ENCODE data around the gene ABCA9.

Gene ABCA9

DNA sequence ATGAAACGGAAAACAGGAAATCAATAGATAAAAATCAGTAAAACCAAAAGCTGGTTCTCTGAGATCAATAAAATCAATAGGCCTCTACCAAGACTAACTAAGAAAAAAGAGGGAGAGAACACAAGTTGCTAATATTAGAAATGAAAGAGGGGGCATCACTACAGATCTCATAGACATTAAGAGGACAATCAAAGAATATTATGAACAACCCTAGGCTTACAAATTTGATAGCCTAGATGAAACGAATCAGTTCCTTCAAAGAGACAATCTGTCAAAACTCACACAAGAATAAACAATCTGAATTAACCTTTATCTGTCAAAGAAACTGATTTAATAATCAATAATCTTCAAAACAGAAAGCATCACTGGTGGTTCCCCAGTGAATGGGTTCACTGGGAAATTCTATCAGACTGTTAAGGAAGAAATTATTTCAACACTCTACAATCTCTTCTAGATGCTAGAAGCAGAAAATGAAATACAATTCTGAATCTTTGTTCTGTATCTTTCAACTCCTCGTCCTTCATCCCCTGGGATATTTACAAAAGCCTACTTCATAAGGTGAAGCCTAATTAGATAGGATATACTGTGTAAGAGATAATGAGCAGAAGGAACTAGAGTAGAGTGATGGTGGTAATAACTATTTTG is 4.4 kb downstream of the ABCA9 start:
- TF ChIP-seq, protein P1, sequence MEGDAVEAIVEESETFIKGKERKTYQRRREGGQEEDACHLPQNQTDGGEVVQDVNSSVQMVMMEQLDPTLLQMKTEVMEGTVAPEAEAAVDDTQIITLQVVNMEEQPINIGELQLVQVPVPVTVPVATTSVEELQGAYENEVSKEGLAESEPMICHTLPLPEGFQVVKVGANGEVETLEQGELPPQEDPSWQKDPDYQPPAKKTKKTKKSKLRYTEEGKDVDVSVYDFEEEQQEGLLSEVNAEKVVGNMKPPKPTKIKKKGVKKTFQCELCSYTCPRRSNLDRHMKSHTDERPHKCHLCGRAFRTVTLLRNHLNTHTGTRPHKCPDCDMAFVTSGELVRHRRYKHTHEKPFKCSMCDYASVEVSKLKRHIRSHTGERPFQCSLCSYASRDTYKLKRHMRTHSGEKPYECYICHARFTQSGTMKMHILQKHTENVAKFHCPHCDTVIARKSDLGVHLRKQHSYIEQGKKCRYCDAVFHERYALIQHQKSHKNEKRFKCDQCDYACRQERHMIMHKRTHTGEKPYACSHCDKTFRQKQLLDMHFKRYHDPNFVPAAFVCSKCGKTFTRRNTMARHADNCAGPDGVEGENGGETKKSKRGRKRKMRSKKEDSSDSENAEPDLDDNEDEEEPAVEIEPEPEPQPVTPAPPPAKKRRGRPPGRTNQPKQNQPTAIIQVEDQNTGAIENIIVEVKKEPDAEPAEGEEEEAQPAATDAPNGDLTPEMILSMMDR (IDR thresholded peaks at IDR 0.05) = no peak
- Histone ChIP-seq H3K36me3 (ENCODE audit: control insufficient read depth, insufficient read depth, low read length) (no peaks in the 10 kb centered on the region), H3K4me3 (ENCODE audit: low read depth, low read length) (no peak overlapping the region), H3K4me1 (no peaks in the 10 kb centered on the region), H3K79me2 (no peaks in the 10 kb centered on the region), H3K27me3 (ENCODE audit: control insufficient read depth, insufficient read depth, low read length) (no peaks in the 10 kb centered on the region), H3K4me2 (ENCODE audit: low read length) (no peak overlapping the region), H3K9me3 (ENCODE audit: control insufficient read depth, low read length) (no peaks in the 10 kb centered on the region), H3K27ac (no peak overlapping the region), H3K9ac (no peak overlapping the region), H2AFZ (no peak overlapping the region)

DNA sequence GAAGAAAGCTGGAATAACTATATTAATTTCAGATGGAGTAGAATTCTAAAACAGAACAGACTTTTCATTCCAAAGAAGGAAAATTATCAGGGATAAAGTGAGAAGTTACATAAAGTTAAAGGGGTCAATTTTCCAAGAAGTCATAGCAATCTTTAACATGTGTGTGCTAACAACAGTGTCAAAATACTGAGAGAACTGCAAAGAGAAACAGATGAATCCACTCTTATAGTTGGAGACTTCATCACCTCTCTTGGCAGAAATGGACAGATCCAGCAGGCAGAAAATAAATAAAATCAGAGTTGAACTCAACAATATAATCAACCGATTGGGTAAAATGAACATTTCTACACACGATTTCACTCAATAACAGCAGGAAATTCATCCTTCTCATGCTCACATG is 5.4 kb downstream of the ABCA9 start:
- no peaks in the 10 kb centered on the region for H3K9me3 ChIP-seq (ENCODE audit: control insufficient read depth, low read length)
- H3K9ac ChIP-seq = no peak overlapping the region
- H3K27me3 ChIP-seq (ENCODE audit: control insufficient read depth, insufficient read depth, low read length) = no peaks in the 10 kb centered on the region
- TF ChIP-seq, protein P1 (IDR thresholded peaks at IDR 0.05) = no peak
- no peak overlapping the region for H2AFZ ChIP-seq
- H3K36me3 ChIP-seq (ENCODE audit: control insufficient read depth, insufficient read depth, low read length) = no peaks in the 10 kb centered on the region
- H3K4me3 ChIP-seq (ENCODE audit: low read depth, low read length) = no peak overlapping the region
- no peak overlapping the region for H3K27ac ChIP-seq
- H3K4me1 ChIP-seq = no peaks in the 10 kb centered on the region
- no peaks in the 10 kb centered on the region for H3K79me2 ChIP-seq
- H3K4me2 ChIP-seq (ENCODE audit: low read length) = no peak overlapping the region

DNA sequence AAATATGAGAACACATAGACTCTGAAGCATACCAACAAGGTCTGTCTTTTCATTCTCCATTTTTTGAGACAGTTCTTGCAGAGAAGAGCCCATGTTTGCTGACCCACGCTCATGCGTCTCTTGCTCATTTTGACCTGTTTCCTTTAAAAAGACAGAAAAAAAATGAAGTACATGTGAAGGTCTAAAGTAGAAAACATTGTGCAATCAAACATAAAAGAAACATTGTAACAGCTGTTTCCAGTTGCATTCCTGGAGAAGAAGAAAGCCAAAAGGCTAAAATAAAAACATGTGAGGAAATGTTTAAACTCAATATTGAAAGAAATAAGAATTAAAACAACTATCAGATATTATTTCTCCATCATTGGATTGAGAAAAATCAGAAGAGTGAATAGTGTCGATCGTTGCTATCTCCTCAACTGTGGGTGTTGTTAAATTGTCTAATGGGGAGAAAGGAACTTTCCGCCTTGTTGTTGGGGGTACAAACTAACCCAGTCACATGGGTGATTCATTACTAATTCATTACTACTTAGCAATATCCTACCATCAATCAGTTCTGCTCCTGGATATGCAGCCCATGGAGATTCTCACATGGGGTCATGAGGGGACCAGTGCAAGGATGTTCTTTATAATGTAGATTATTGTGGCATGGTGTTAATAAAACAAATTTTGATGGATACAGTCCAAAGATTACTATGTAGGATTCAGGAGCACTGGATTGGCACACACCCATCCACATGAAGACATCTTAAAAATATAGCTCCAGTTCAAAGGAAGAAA is 9.5 kb downstream of the ABCA9 start:
- Histone ChIP-seq H3K4me1 (no peaks in the 10 kb centered on the region), H2AFZ (no peak overlapping the region), H3K79me2 (no peaks in the 10 kb centered on the region), H3K9ac (no peak overlapping the region), H3K36me3 (ENCODE audit: control insufficient read depth, insufficient read depth, low read length) (no peaks in the 10 kb centered on the region), H3K27me3 (ENCODE audit: control insufficient read depth, insufficient read depth, low read length) (no peaks in the 10 kb centered on the region), H3K4me2 (ENCODE audit: low read length) (no peak overlapping the region), H3K4me3 (ENCODE audit: low read depth, low read length) (no peak overlapping the region), H3K9me3 (ENCODE audit: control insufficient read depth, low read length) (no peaks in the 10 kb centered on the region), H3K27ac (no peak overlapping the region)
- TF ChIP-seq, protein P1 (IDR thresholded peaks at IDR 0.05) = no peak

DNA sequence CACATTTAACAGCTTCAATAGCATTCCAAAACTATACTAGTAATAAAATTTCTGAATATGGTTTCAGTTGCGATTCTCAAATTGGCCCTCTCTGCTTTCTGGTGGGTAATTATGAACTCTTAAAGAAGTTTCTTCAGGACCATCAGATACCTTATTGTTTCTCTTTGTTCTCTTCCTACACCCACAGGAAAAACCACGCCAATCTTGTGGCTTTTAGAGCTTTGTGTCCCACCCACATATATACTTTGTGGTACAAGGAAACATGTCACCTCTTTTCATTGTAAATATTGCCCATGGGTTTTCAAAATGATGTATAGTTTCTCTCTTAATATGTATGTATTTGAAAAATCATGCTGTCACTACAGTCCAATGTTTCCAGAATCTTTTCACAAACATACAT is 12.1 kb downstream of the ABCA9 start:
- H3K4me2 ChIP-seq (ENCODE audit: low read length) = no peak overlapping the region
- H3K27ac ChIP-seq = no peak overlapping the region
- TF ChIP-seq, protein P1 (IDR thresholded peaks at IDR 0.05) = no peak
- H3K4me1 ChIP-seq = no peaks in the 10 kb centered on the region
- no peaks in the 10 kb centered on the region for H3K27me3 ChIP-seq (ENCODE audit: control insufficient read depth, insufficient read depth, low read length)
- H3K9ac ChIP-seq = no peak overlapping the region
- H3K36me3 ChIP-seq (ENCODE audit: control insufficient read depth, insufficient read depth, low read length) = no peaks in the 10 kb centered on the region
- no peak overlapping the region for H2AFZ ChIP-seq
- H3K9me3 ChIP-seq (ENCODE audit: control insufficient read depth, low read length) = no peaks in the 10 kb centered on the region
- no peaks in the 10 kb centered on the region for H3K79me2 ChIP-seq
- H3K4me3 ChIP-seq (ENCODE audit: low read depth, low read length) = no peak overlapping the region

Data from parathyroid adenoma (tissue), 2 donors.